NT2/D1 (cell line): Measurements from ENCODE around the gene PRDM7.

Experiments used
- YY1 ChIP-seq: IDR thresholded peaks from 2 replicates; pipeline ENCODE4 v1.6.1; 2011; ENCODE audit not compliant: insufficient read length, insufficient read depth
- ZNF274 ChIP-seq: IDR thresholded peaks from 2 replicates; pipeline ENCODE4 v1.6.1; 2011; ENCODE audit warnings: mild to moderate bottlenecking, low read depth, low read length

DNA sequence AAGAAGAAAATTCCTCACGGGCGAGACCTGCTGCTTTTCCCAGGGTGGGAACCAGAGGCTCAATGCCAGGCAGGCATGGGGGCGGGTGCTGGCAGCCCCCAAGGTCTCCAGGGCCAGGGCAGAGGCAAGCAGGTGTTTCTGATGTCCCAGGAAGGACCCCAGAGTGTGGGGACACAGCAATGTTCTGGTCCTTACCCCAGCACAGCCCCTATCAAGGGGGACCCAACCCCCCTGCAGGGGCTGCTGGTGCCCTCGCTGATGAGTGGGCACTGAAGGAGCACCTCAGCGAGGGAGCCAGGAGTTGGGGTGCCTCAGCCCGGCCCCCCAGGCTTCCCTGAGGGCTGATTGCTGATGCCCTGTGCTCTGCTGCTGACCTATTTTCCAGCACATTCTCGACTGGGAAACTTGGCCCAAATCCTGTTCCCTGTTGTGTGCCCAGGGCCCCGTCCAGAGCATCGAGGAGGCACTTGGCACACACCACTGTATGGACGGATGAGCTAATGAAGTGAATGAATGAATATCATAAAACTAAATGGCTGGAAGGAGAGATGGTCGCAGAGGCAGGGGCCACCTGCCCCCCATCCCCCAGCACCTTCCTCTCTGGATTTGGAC is 60.7 kb downstream of the PRDM7 start:
- TF ChIP-seq ZNF274 (no peak), YY1 (no peak)
